Stimulated activated CD4-positive, alpha-beta T cell treated with anti-CD3 and anti-CD28 coated beads, TNF-alpha, amount 100 ng/mL, for 48 hours (primary cell): ENCODE measurements around the gene ST6GAL1.

Experiments used
- DNase-seq, 3 donors: peaks; one replicate each; pipeline ENCODE4 v3.0.0-alpha.2; 2020; ENCODE audit warnings: low read depth in 3 of 3

ST6GAL1 gene

GRCh38 chr3:187077085-187077484 lies 146.8 kb downstream of the ST6GAL1 start:
- no peak for DNase-seq

DNA sequence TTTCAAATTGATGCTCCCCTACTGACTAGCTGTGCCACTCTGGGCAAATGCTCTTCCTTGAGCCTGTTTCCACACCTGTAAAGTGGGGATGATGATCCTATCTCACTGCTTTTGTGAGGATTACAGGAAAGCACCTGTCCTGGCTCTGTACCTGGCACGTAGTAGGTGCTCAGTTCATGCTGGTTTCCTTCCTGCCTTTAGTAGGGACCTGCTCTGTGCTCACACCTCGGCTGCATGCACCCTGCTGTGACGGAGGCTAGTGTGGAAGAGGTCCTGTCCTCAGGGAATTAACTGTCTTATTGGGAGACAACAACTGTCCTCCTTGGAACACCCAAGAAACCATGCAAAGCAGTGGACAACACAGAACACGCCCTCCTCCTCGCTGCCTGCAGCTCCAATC lies 147.2 kb downstream of the ST6GAL1 start:
- no peak for DNase-seq

DNA sequence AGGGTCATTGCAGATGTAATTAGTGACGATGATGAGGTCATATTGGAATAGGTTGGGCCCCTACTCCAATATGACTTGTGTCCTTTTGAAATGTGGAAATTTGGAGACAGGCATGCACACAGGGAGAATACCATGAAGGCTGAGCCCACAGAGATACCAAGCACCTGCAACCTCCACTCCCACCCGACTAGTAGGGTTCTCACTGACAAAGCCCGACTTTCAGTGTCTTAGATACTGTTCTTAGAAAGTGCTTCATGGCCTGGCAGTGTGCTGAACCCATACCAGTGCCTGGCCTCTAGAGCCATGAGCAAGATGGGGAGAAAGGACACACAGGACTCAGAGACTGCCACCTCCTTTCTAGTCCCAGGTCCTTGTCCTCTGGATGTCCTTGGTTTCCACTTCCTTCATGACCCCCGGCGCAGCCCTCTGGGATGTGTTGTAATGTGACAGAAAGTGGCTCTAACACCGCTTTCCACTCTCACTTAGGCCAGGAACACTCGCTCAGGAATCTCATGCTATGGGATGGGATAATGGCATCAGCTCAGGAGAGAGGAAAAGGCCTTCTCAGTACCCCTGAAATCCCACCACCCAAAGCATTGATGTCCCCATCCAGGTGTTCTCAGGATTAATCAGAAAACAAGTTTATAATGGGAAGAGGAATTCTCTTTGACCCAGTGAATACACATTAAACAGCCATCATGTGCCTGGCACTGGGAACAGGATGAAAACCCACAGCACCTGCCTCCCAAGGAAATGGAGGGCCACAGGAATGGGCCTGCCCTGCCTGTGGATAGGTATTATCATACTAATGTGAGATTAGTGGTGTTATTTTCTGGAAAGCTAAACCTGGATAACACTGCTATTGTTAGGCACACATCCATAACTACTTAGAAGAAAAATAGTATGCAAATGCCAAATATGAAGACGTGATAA lies 149.0 kb downstream of the ST6GAL1 start:
- DNase-seq: no peak

DNA sequence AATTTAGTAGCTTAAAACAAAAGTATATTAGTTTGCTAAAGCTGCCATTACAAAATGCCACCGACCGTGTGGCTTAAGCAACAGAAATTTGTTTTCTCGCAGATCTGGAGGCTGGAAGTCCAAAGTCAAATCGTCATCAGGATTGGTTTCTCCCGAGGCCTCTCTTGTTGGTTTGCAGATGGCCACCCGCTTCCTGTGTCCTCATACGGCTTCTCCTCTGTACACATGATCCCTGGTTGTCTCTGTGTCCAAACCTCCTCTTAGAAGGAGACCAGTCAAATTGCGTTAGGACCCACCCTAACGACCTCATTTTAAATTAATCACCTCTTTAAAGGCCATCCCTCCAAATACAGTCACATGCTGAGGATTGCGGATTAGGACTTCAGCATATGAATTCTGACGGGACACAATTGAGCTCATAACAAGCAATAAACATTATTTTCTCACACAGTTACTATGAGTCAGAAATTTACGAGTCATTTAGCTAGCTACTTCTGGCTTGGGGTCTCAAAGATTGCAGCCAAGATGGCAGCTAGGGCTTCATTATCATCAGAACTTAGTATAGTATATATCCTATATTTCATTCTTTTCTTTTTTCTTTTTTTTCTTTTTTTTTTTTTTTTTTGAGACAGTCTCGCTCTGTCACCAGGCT lies 150.6 kb downstream of the ST6GAL1 start:
- DNase-seq: no peak

- no peak for DNase-seq
These were observed 152.5 kb downstream of the ST6GAL1 start for GRCh38 chr3:187082758-187083375.

DNA sequence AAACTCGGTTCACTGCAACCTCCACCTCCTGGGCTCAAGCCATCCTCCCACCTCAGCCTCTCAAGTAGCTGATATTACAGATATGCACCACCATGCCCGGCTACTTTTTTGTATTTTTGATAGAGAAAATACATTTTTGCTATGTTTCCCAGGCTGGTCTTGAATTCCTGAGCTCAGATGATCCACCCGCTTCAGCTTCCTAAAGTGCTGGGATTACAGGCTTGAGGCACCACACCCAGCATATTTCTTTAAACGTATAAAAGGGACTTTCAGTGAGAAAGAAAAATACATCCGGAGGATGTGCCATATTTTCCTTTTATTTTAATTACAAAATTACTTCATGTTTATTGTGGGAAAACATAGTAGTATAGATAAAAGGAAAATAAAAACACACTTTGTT lies 153.8 kb downstream of the ST6GAL1 start:
- no peak for DNase-seq

DNA sequence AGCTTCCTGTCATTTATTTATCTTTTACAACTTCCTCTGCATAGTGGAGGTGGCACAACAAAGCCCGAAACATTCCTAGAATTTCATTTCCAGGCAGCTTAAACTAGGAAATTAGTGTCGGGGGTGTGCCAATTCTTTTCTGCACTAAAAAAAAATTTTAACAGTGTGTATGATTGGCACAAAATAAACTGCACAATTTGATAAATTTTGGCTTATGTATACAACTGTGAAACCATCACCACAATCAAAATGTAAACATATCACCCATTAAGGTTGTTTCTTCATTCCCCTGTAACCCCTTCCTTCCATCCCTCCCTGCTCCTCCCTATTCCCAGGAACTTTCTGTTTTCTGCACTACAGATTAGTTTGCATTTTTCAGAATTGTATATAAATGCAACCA lies 154.3 kb downstream of the ST6GAL1 start:
- no peak for DNase-seq

DNA sequence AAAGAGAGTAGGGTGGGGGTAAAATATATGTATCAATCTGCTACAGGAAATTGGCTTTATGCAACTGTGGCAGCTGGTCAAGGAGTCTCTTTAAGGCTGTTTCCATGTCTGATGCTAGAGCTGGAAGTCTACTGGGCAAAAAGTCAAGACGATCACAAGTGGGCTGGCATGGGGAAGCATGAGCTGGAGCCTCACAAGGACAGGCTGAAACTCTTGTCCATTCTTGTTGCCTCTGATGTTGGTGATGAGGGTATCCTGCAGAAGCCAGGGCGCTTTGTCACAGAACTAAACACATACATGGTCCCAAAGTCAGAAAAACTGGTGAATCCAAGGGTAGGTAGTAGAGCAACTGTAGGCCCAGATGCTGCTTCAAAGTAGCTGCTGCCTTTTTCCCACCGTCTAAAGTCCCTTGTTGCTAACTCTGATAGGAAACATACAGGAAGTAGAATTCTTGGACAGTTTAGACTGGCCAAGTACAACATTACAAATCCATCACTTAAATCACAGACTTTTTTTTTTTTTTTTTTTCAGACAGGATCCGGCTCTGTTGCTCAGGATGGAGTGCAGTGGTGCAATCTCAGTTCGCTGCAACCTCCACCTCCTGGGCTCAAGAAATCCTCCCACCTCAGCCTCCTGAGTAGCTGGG lies 154.8 kb downstream of the ST6GAL1 start:
- no peak for DNase-seq

DNA sequence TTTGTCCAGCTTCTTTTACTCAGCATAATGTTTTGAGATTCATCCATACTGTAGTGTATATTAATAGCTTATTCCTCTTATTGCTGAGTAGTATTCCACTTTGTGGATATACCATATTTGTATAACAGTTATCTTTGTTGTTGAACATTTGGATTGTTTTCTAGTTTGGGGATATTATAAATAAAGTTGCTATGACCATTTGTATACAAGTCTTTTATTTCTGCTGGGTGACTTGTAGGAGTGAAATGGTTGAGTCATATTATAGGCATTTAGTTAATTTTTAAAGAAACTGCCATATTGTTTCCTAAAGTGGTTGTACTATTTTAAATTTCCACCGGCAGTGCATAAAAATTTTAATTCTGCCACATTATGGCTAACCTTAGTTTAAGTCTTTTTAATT lies 155.6 kb downstream of the ST6GAL1 start:
- DNase-seq: no peak

DNA sequence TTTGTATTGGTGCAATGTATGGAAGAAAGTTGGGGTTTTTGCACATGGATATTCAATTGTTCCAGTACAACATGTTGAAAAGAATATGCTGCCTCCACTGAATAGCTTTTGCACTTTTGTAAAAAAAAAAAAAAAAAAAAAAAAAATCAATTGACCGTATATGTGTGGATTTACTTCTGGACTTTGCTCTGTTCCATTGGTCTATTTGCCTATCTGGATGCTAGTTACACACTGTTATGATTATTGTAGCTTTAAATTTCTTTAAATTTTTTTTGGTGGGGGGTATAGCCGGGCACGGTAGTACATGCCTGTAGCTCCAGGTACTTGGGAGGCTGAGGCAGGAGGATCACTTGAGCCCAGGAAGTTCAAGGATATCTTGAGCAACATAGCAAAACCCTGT lies 156.5 kb downstream of the ST6GAL1 start:
- no peak for DNase-seq

GRCh38 chr3:187088701-187089100 lies 158.4 kb downstream of the ST6GAL1 start:
- DNase-seq: no peak

GRCh38 chr3:187093320-187093719 lies 163.0 kb downstream of the ST6GAL1 start:
- no peak for DNase-seq

DNA sequence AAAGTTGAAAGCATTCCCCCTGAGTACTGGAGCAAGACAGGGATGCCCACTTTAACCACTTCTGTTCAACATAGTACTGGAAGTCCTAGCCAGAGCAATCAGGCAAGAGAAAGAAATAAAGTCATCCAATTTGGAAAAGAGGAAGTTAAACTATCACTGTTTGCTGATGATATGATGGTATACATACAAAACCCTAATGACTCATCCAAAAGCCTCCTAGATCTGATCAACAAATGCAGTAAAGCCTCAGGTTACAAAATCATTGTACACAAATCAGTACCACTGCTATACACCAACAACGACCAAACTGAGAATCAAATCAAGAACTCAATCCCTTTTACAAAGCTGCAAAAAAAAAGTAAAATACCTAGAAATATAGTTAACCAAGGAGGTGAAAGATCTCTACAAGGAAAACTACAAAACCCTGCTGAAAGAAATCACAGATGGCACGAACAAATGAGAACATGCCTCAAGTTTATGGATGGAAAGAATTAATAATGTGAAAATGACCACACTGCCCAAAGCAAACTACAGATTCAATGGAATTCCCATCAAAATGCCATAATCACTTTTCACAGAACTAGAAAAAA lies 168.7 kb downstream of the ST6GAL1 start:
- no peak for DNase-seq

- peak; percentile 16 to 43 (median 18) for DNase-seq
These were observed 171.1 kb downstream of the ST6GAL1 start for GRCh38 chr3:187101184-187102072.

DNA sequence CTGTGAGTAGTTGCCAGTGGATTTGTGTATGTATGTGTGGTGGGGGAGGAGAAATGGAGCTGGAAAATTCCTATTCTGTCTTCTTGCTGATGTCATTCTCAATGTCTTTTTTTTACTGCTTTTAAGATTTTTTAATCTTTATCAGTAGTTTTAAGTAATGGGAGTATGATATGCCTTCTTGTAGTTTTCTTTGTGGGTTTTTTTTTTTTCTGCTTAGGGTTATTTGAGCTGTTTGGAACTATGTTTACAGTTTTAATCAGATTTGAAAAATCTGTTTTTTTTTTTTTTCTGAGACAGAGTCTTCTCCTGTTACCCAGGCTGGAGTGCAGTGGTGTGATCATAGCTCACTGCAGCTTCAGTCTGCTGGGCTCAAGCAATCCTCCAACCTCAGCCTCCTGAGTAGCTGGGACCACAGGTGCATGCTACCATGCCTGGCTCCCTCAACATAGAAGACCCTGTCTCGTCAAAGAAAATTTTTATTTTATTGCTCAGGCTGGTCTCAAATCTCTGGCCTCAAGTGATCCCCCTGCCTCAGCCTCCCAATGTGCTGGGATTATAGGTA lies 171.8 kb downstream of the ST6GAL1 start:
- no peak for DNase-seq

DNA sequence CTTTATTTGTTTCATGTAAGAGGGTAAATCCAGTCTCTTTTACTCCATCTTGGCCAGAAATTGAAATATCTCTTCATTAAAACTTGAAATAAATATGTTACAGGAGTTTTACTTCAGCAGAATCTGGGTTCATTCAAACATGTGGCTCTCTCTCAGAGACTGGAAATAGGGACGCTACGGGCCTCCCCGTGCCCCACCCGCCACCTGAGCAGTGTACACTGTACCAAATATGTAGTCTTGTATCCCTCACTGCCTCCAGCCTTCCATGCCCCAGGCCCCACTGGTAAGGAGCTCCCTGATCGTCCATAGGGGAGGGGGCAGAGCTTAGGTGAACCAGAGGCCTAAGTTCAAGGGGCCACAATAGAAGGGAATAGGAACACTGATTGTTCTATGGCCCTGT lies 172.9 kb downstream of the ST6GAL1 start:
- DNase-seq: no peak

GRCh38 chr3:187104342-187104741 lies 174.0 kb downstream of the ST6GAL1 start:
- DNase-seq: no peak

DNA sequence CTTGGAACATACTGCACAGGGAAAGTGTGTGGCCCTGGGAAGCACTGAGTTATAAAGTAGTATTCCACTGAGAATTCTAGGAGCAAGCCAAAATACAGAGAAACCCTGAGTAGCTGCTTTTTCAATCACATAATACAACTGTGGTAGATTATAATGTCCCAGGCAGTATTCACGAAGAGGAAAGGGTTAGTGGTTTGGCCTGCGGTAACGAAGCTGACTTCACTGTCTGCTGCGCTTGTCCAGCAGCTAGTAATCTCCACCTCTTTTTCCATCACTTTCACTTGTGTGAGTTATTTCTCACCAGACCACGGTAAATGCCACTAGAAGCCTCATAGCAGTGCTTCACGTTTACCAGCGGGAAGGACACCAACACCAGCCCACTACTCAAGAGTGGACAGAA lies 174.6 kb downstream of the ST6GAL1 start:
- no peak for DNase-seq

DNA sequence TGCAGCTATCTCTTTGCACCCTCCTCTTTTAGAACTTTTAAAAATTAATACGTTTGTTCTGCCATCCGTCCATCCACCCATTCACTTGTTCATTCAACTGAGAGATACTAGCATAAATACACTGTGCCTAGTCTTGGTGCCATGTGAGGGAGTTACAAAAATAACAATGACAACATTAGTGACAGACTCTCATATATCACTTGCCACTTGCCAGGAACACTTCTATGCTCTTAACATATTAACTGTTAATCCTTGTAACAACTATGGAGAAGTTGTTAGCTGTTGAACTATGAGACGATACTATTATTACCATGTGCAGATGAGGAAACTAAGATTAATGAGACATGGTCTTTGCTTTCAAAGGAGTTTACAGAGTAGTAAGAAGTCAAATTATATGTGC lies 175.4 kb downstream of the ST6GAL1 start:
- no peak for DNase-seq

- no peak for DNase-seq
These were observed 177.7 kb downstream of the ST6GAL1 start for GRCh38 chr3:187107989-187108388.

GRCh38 chr3:187110156-187110555 lies 179.8 kb downstream of the ST6GAL1 start:
- DNase-seq: no peak
